ENCODE results near the gene PRKCD.

- TF ChIP-seq HDGF (IDR thresholded peaks at IDR 0.05; ENCODE audit: borderline replicate concordance), result no peak
- no peak for TF ChIP-seq PKNOX1 (IDR thresholded peaks at IDR 0.05)
Measured at GRCh38 chr3:53234841-53235232, 73.8 kb downstream of the PRKCD start.
